ENCODE results near the gene RNF31.

Gene RNF31

DNA sequence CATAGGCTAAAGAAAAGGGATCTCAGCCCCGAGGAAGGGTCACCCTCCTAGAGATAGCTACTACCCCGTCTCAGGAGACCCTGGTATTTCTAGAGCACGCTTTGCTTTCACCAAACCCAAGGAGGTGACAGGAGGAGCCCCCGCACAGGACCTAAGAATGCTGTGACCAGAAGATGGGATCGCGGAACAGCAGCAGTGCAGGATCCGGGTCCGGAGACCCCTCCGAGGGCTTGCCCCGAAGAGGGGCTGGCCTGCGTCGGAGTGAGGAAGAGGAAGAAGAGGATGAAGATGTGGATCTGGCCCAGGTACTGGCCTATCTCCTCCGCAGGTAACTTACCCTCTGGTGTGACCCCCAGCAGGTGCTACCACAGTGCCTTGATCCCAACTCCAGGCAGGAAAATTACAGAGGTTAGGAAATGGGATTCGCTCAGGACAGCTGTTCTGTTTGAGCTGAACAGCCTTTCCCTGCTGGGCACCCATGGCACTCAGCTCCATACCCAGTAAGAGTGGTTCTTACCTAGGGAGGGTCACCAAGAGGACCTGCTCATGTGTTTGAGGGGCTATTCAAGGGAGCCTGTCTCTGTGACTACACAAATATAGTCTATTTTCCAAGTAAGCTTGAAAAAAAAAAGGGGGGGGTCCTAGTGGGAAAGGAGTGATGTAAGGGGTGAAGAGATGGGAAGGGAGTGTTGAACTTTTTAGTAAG is 31.7 kb upstream of the RNF31 start:
- H3K4me2 ChIP-seq (ENCODE audit: low read length), result peak overlapping the region; percentile 93
- peaks cover 4% of the 10 kb centered on the region; the same call in 1 of the 2 replicates for H3K79me2 ChIP-seq (ENCODE audit: insufficient read depth, low read length)
- no peak overlapping the region for H2AFZ ChIP-seq (ENCODE audit: low read length)
- H3K27ac ChIP-seq (ENCODE audit: low read depth, low read length, poor library complexity, severe bottlenecking), result peak overlapping the region; percentile 26
- no peaks in the 10 kb centered on the region for H3F3A ChIP-seq (ENCODE audit: insufficient read depth, low read length)
- H3K4me1 ChIP-seq (ENCODE audit: insufficient read depth, low read length, severe bottlenecking), result peaks cover 18% of the 10 kb centered on the region
- no peaks in the 10 kb centered on the region for H3K9me2 ChIP-seq (ENCODE audit: low read depth, low read length)
- no peaks in the 10 kb centered on the region for H4K20me1 ChIP-seq (ENCODE audit: insufficient read depth, low read length)
- peak overlapping the region; percentile 76 for H3K4me3 ChIP-seq (ENCODE audit: low read depth, low read length, poor library complexity, severe bottlenecking)
- H3K9me3 ChIP-seq (ENCODE audit: low read length), result no peaks in the 10 kb centered on the region
- peak overlapping the region; percentile 90 for H3K9ac ChIP-seq (ENCODE audit: low read length)
- peaks cover 38% of the 10 kb centered on the region for H3K36me3 ChIP-seq (ENCODE audit: insufficient read depth, low read length)
- H3K27me3 ChIP-seq (ENCODE audit: insufficient read depth, low read length), result no peaks in the 10 kb centered on the region
- TF ChIP-seq, protein P1, sequence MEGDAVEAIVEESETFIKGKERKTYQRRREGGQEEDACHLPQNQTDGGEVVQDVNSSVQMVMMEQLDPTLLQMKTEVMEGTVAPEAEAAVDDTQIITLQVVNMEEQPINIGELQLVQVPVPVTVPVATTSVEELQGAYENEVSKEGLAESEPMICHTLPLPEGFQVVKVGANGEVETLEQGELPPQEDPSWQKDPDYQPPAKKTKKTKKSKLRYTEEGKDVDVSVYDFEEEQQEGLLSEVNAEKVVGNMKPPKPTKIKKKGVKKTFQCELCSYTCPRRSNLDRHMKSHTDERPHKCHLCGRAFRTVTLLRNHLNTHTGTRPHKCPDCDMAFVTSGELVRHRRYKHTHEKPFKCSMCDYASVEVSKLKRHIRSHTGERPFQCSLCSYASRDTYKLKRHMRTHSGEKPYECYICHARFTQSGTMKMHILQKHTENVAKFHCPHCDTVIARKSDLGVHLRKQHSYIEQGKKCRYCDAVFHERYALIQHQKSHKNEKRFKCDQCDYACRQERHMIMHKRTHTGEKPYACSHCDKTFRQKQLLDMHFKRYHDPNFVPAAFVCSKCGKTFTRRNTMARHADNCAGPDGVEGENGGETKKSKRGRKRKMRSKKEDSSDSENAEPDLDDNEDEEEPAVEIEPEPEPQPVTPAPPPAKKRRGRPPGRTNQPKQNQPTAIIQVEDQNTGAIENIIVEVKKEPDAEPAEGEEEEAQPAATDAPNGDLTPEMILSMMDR (IDR thresholded peaks at IDR 0.05; ENCODE audit: low read length), result no peak

DNA sequence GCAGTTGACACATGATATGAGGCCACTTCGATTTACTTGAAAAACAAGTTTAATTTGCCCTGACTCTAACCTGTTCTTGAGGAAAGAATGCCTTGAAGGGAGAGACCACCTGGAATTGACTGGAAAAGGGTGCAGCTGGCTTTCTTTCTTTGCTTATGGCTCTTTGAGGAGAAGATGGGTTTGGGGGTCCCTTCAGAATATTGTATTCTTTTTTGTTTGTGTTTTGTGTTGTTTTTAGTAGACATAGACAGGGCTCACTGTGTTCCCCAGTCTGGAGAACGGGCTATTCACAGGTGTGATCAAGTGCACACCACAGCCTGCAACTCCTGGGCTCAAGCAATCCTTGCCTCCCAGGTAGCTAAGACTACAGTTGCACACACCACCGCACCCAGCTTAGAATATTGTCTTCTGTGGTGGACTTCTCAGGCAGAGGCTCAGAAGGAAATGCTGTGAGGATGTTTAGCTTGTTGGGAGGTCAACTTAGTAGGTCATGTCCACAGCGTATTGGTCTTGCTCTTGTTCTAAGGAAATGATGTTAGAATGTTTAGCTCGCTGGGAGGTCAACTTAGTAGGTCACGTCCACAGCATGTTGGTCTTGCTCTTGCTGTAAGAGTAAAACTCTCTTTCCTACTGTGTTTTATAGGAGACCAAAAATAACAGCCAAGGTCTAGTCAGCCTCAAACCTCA is 31.0 kb upstream of the RNF31 start:
- Histone ChIP-seq H3K27ac (ENCODE audit: low read depth, low read length, poor library complexity, severe bottlenecking) (no peak overlapping the region), H2AFZ (ENCODE audit: low read length) (no peak overlapping the region), H3K4me2 (ENCODE audit: low read length) (peak overlapping the region; percentile 93), H3K9me3 (ENCODE audit: low read length) (no peaks in the 10 kb centered on the region), H4K20me1 (ENCODE audit: insufficient read depth, low read length) (no peaks in the 10 kb centered on the region), H3K79me2 (ENCODE audit: insufficient read depth, low read length) (peaks cover 4% of the 10 kb centered on the region; the same call in 1 of the 2 replicates), H3K9me2 (ENCODE audit: low read depth, low read length) (no peaks in the 10 kb centered on the region), H3K4me1 (ENCODE audit: insufficient read depth, low read length, severe bottlenecking) (peaks cover 18% of the 10 kb centered on the region), H3K9ac (ENCODE audit: low read length) (peak overlapping the region; percentile 90; the same call in 1 of the 2 replicates), H3K36me3 (ENCODE audit: insufficient read depth, low read length) (peaks cover 45% of the 10 kb centered on the region), H3K27me3 (ENCODE audit: insufficient read depth, low read length) (no peaks in the 10 kb centered on the region), H3K4me3 (ENCODE audit: low read depth, low read length, poor library complexity, severe bottlenecking) (peak overlapping the region; percentile 76), H3F3A (ENCODE audit: insufficient read depth, low read length) (no peaks in the 10 kb centered on the region)
- TF ChIP-seq, protein P1 (IDR thresholded peaks at IDR 0.05; ENCODE audit: low read length), result no peak
- no peak for TF ChIP-seq EZH2 (IDR thresholded peaks at IDR 0.05; ENCODE audit: borderline replicate concordance, low read length)

DNA sequence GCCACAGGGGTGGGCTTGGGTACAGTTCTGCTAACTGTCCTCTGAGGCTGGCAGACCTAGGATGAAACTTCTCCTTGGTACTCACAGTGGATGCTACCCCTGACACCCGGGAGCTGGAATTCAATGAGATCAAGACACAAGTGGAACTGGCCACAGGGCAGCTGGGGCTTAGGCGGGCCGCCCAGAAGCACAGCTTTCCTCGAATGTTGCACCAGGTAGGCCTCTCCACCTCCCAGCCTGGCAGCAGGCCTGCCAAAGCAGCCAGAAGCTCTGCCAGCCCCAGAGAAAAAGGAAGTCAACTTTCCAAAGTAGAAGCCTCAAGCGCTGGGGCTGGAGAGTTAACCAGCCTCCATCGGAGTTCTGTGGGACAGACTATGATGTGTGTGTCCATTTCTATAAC is 30.1 kb upstream of the RNF31 start:
- Histone ChIP-seq H3K79me2 (ENCODE audit: insufficient read depth, low read length) (peaks cover 4% of the 10 kb centered on the region; the same call in 1 of the 2 replicates), H2AFZ (ENCODE audit: low read length) (no peak overlapping the region), H3K9me2 (ENCODE audit: low read depth, low read length) (no peaks in the 10 kb centered on the region), H4K20me1 (ENCODE audit: insufficient read depth, low read length) (no peaks in the 10 kb centered on the region), H3K4me1 (ENCODE audit: insufficient read depth, low read length, severe bottlenecking) (peaks cover 18% of the 10 kb centered on the region), H3K9me3 (ENCODE audit: low read length) (no peaks in the 10 kb centered on the region), H3K4me3 (ENCODE audit: low read depth, low read length, poor library complexity, severe bottlenecking) (no peak overlapping the region), H3K27ac (ENCODE audit: low read depth, low read length, poor library complexity, severe bottlenecking) (no peak overlapping the region), H3K36me3 (ENCODE audit: insufficient read depth, low read length) (peaks cover 48% of the 10 kb centered on the region), H3K9ac (ENCODE audit: low read length) (no peak overlapping the region), H3K4me2 (ENCODE audit: low read length) (no peak overlapping the region), H3K27me3 (ENCODE audit: insufficient read depth, low read length) (no peaks in the 10 kb centered on the region), H3F3A (ENCODE audit: insufficient read depth, low read length) (no peaks in the 10 kb centered on the region)
- TF ChIP-seq EZH2 (IDR thresholded peaks at IDR 0.05; ENCODE audit: borderline replicate concordance, low read length), result no peak
- TF ChIP-seq, protein P1 (IDR thresholded peaks at IDR 0.05; ENCODE audit: low read length), result no peak
